Mesenchymal stem cell (in vitro differentiated cells and primary cell): Measurements from ENCODE around the gene SMIM30.

Source experiments
- DNase-seq: peaks from one replicate; pipeline ENCODE4 v3.0.0-alpha.2; 2013
- H2AFZ ChIP-seq: one replicate; pipeline ENCODE4 v1.6.1; 2013; ENCODE audit warnings: low read depth, mild to moderate bottlenecking, control low read depth, inconsistent platforms, low read length, moderate library complexity
- H2AK5ac ChIP-seq: 2 replicates; pipeline ENCODE4 v1.6.1; 2013; ENCODE audit warnings: low read length, moderate library complexity, mild to moderate bottlenecking, inconsistent platforms; ENCODE audit not compliant: severe bottlenecking
- H2BK120ac ChIP-seq: one replicate; pipeline ENCODE4 v1.6.1; 2013; ENCODE audit warnings: low read depth, mild to moderate bottlenecking, inconsistent platforms, low read length, moderate library complexity
- H2BK12ac ChIP-seq, 2 experiments: one replicate each; pipeline ENCODE4 v1.6.1; 2013; ENCODE audit warnings: inconsistent platforms in 2 of 2, low read length in 2 of 2, mild to moderate bottlenecking in 2 of 2, moderate library complexity in 2 of 2, control low read depth in 1 of 2
- H2BK15ac ChIP-seq: one replicate; pipeline ENCODE4 v1.6.1; 2013; ENCODE audit warnings: mild to moderate bottlenecking, low read depth, inconsistent platforms; ENCODE audit not compliant: poor library complexity, severe bottlenecking
- H2BK5ac ChIP-seq: 2 replicates; pipeline ENCODE4 v1.6.1; 2013; ENCODE audit warnings: low read depth, mild to moderate bottlenecking, low read length, control low read depth, inconsistent platforms; ENCODE audit not compliant: poor library complexity, severe bottlenecking
- H3K14ac ChIP-seq, 2 experiments: one replicate each; pipeline ENCODE4 v1.6.1; 2013; ENCODE audit warnings: inconsistent platforms in 2 of 2, low read length in 2 of 2, control low read depth in 1 of 2, mild to moderate bottlenecking in 1 of 2, moderate library complexity in 1 of 2
- H3K18ac ChIP-seq, 2 experiments: one replicate each; pipeline ENCODE4 v1.6.1; 2013; ENCODE audit warnings: inconsistent platforms in 2 of 2, low read length in 2 of 2, control low read depth in 1 of 2, low read depth in 1 of 2, mild to moderate bottlenecking in 1 of 2
- H3K23ac ChIP-seq, 2 experiments: one replicate each; pipeline ENCODE4 v1.6.1; 2013; ENCODE audit warnings: inconsistent platforms in 2 of 2, low read length in 2 of 2, mild to moderate bottlenecking in 2 of 2, moderate library complexity in 2 of 2, control low read depth in 1 of 2
- H3K27ac ChIP-seq: 2 replicates; pipeline ENCODE4 v1.5.1; 2013; ENCODE audit warnings: mild to moderate bottlenecking, moderate library complexity, low read length, control low read depth, inconsistent platforms; ENCODE audit not compliant: poor library complexity, severe bottlenecking
- H3K27me3 ChIP-seq, 2 experiments: 2 replicates each; pipeline versions ENCODE4 v1.6.1 to v1.7.0; 2013; ENCODE audit warnings: low read length in 2 of 2, mild to moderate bottlenecking in 2 of 2, moderate library complexity in 2 of 2, control low read depth in 1 of 2, inconsistent platforms in 1 of 2; ENCODE audit not compliant: control insufficient read depth in 1 of 2, insufficient read depth in 1 of 2
- H3K36me3 ChIP-seq, 2 experiments: 2 replicates each; pipeline versions ENCODE4 v1.6.1 to v1.7.0; 2013; ENCODE audit warnings: low read length in 2 of 2, control low read depth in 1 of 2, inconsistent platforms in 1 of 2, low read depth in 1 of 2, mild to moderate bottlenecking in 1 of 2; ENCODE audit not compliant: insufficient read depth in 2 of 2, control insufficient read depth in 1 of 2
- H3K4ac ChIP-seq, 2 experiments: one replicate each; pipeline ENCODE4 v1.6.1; 2013; ENCODE audit warnings: inconsistent platforms in 2 of 2, low read length in 2 of 2, mild to moderate bottlenecking in 2 of 2, moderate library complexity in 2 of 2, control low read depth in 1 of 2, low read depth in 1 of 2
- H3K4me1 ChIP-seq: 2 replicates; pipeline ENCODE4 v1.6.1; 2013; ENCODE audit warnings: low read depth, low read length, control low read depth; ENCODE audit not compliant: control insufficient read depth, insufficient read depth
- H3K4me2 ChIP-seq: 2 replicates; pipeline ENCODE4 v1.6.1; 2013; ENCODE audit warnings: low read length, mild to moderate bottlenecking, inconsistent platforms; ENCODE audit not compliant: poor library complexity, severe bottlenecking
- H3K4me3 ChIP-seq, 2 experiments: 2 replicates each; pipeline versions ENCODE4 v1.5.1 to v1.7.0; 2013; ENCODE audit warnings: low read length in 2 of 2, mild to moderate bottlenecking in 2 of 2, control low read depth in 1 of 2, low read depth in 1 of 2; ENCODE audit not compliant: insufficient read depth in 1 of 2
- H3K79me1 ChIP-seq: replicated peaks from 2 replicates; pipeline ENCODE4 v1.6.1; 2013; ENCODE audit warnings: mild to moderate bottlenecking, control low read depth, low read length, inconsistent platforms; ENCODE audit not compliant: poor library complexity, severe bottlenecking
- H3K9ac ChIP-seq: 2 replicates; pipeline ENCODE4 v1.7.0; 2013; ENCODE audit warnings: mild to moderate bottlenecking, low read length, moderate library complexity
- H3K9me3 ChIP-seq: 2 replicates; pipeline ENCODE4 v1.7.0; 2013; ENCODE audit warnings: mild to moderate bottlenecking, low read length; ENCODE audit not compliant: control insufficient read depth
- H4K8ac ChIP-seq: one replicate; pipeline ENCODE4 v1.6.1; 2013; ENCODE audit warnings: inconsistent platforms, mild to moderate bottlenecking, low read length, moderate library complexity
- H4K91ac ChIP-seq: one replicate; pipeline ENCODE4 v1.6.1; 2013; ENCODE audit warnings: mild to moderate bottlenecking, low read length, inconsistent platforms
- WGBS: methylation state at CpG from one replicate; pipeline ENCODE4 v1.1.7; 2013; ENCODE audit warnings: mixed read lengths; 5-methylcytosine and 5-hydroxymethylcytosine counted together

SMIM30 gene

DNA sequence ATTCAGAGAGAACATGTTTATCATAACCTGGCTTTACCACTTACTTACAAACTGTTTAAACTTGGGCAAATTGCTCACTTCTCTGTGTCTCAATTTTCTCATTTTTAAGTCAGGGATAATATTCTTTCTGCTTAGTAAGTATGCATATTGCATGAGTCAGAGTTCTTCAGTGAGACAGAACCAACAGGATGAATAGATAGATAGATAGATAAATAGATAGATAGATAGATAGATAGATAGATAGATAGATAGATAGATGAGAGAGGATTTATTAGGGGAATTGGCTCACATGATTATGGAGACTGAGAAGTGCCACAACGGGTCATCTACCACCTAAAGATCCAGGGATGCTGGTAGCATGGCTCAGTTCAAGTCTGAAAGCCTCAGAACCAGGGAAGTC lies 15.7 kb upstream of the SMIM30 start:
- Histone ChIP-seq H3K4me1 (no peaks in the 10 kb centered on the region), H2BK5ac (no peak overlapping the region), H3K14ac (no peak overlapping the region), H3K4me3 (no peak overlapping the region), H3K27me3 (no peaks in the 10 kb centered on the region), H3K9me3 (no peaks in the 10 kb centered on the region), H2BK120ac (no peak overlapping the region), H2BK15ac (no peak overlapping the region), H2AK5ac (no peak overlapping the region), H3K18ac (no peak overlapping the region), H3K9ac (no peak overlapping the region), H3K4me2 (no peak overlapping the region), H3K4ac (no peak overlapping the region), H4K8ac (no peak overlapping the region), H4K91ac (no peak overlapping the region), H2AFZ (no peak overlapping the region), H3K23ac (no peak overlapping the region), H3K27ac (no peak overlapping the region), H2BK12ac (no peak overlapping the region), H3K79me1 (no peaks in the 10 kb centered on the region), H3K36me3 (no peaks in the 10 kb centered on the region)
- no peak for DNase-seq
- WGBS = 76% methylated on average over 1 of the region's 1 CpG

DNA sequence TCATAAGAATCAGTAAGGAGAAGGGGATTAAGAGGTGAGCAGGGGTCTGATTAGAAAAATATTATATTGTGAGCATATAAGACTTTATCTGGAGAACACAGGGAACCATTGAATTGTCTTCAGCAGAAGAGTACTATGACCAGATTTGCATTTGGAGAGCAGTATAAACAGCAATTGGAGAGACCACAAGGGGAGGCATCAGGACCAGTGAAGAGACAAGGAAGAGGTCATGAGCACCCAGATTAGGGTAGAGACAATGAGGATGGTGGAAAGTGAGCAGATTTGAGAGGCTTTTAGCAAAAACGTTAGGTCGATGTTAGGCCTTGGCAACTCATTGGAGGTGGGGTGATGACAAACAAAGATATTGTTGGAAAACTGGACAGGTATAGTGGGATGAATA lies 13.0 kb upstream of the SMIM30 start:
- Histone ChIP-seq H3K23ac (no peak overlapping the region), H2BK120ac (no peak overlapping the region), H3K36me3 (no peaks in the 10 kb centered on the region), H3K14ac (no peak overlapping the region), H3K4me3 (no peak overlapping the region), H3K18ac (no peak overlapping the region), H2BK15ac (no peak overlapping the region), H4K8ac (no peak overlapping the region), H3K9ac (no peak overlapping the region), H3K4me1 (no peaks in the 10 kb centered on the region), H3K4ac (no peak overlapping the region), H2BK12ac (no peak overlapping the region), H3K27ac (no peak overlapping the region), H4K91ac (no peak overlapping the region), H3K4me2 (no peak overlapping the region), H3K9me3 (no peaks in the 10 kb centered on the region), H2AFZ (no peak overlapping the region), H3K79me1 (no peaks in the 10 kb centered on the region), H2AK5ac (no peak overlapping the region), H2BK5ac (no peak overlapping the region), H3K27me3 (no peaks in the 10 kb centered on the region)
- 93% methylated on average over 2 of the region's 2 CpGs for WGBS
- DNase-seq = no peak

GRCh38 chr7:113128031-113128430 lies 9.7 kb upstream of the SMIM30 start:
- no peak overlapping the region for H3K4me3 ChIP-seq
- no peaks in the 10 kb centered on the region for H3K36me3 ChIP-seq
- no peak overlapping the region for H3K14ac ChIP-seq
- no peak overlapping the region for H2BK5ac ChIP-seq
- H4K8ac ChIP-seq = no peak overlapping the region
- no peaks in the 10 kb centered on the region for H3K27me3 ChIP-seq
- H3K18ac ChIP-seq = no peak overlapping the region
- no peak overlapping the region for H2AFZ ChIP-seq
- 88% methylated on average over 1 of the region's 1 CpG for WGBS
- no peaks in the 10 kb centered on the region for H3K9me3 ChIP-seq
- no peak overlapping the region for H3K9ac ChIP-seq
- H3K79me1 ChIP-seq = no peaks in the 10 kb centered on the region
- H3K4me1 ChIP-seq = no peaks in the 10 kb centered on the region
- H3K4ac ChIP-seq = no peak overlapping the region
- no peak overlapping the region for H2BK15ac ChIP-seq
- H2BK12ac ChIP-seq = no peak overlapping the region
- H3K23ac ChIP-seq = no peak overlapping the region
- no peak overlapping the region for H4K91ac ChIP-seq
- H3K4me2 ChIP-seq = no peak overlapping the region
- H3K27ac ChIP-seq = no peak overlapping the region
- H2AK5ac ChIP-seq = no peak overlapping the region
- DNase-seq = no peak
- H2BK120ac ChIP-seq = no peak overlapping the region

GRCh38 chr7:113125728-113126127 lies 7.4 kb upstream of the SMIM30 start:
- Histone ChIP-seq H3K14ac (no peak overlapping the region), H2BK5ac (no peak overlapping the region), H3K4ac (no peak overlapping the region), H2BK12ac (no peak overlapping the region), H4K8ac (no peak overlapping the region), H4K91ac (no peak overlapping the region), H3K27me3 (no peaks in the 10 kb centered on the region), H3K36me3 (no peaks in the 10 kb centered on the region), H2AFZ (no peak overlapping the region), H3K9me3 (no peaks in the 10 kb centered on the region), H3K4me3 (no peak overlapping the region), H3K27ac (no peak overlapping the region), H2BK120ac (no peak overlapping the region), H3K18ac (no peak overlapping the region), H3K23ac (no peak overlapping the region), H2AK5ac (no peak overlapping the region), H3K9ac (no peak overlapping the region), H3K79me1 (no peaks in the 10 kb centered on the region), H3K4me2 (no peak overlapping the region), H3K4me1 (no peaks in the 10 kb centered on the region), H2BK15ac (no peak overlapping the region)
- DNase-seq = no peak
- no CpG with 5 or more reads among the region's 2 CpGs for WGBS
